WTC11 (cell line): ENCODE data around the gene INPP4B.

Experiments
- ATF1 ChIP-seq: sonication (generic); formaldehyde crosslinking; IDR thresholded peaks from 2 replicates; pipeline ENCODE4 v1.8.1; 2023; ENCODE audit warnings: mild to moderate bottlenecking, moderate library complexity, missing genetic modification reagents
- KAT7 ChIP-seq: sonication (generic); formaldehyde crosslinking; IDR thresholded peaks from 2 replicates; pipeline ENCODE4 v1.8.1; 2023; ENCODE audit warnings: missing genetic modification reagents, mild to moderate bottlenecking, borderline replicate concordance
- NR1H2 ChIP-seq: sonication (generic); formaldehyde crosslinking; IDR thresholded peaks from 2 replicates; pipeline ENCODE4 v1.9.0; 2021; ENCODE audit warnings: mild to moderate bottlenecking, moderate library complexity, missing genetic modification reagents
- TF ChIP-seq, protein P1 (sequence below): fragments of 200-600 bp; IDR thresholded peaks from 2 replicates; pipeline ENCODE4 v1.8.0; 2022; ENCODE audit warnings: antibody characterized with exemption
- TF ChIP-seq, protein P2 (sequence below): sonication (generic); formaldehyde crosslinking; IDR thresholded peaks from 2 replicates; pipeline ENCODE4 v1.8.1; 2023; ENCODE audit warnings: mild to moderate bottlenecking, missing genetic modification reagents, moderate library complexity

DNA sequence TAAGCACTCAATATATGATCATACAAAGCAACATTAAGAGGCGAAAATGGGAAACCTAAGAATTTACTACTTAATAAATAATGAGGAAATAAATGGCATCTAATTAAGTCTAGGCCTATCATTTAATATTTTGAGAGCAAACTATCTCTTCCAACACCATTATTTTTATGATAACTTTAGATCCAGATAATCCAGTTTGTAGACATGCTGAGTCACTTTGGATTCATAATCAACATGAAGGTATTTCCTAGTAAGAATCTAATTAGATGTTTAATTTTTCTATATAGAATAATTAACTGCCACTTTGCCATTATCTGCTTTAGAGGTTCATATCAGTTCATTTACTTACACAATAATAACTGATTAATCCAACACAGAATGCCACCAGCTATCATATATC, 336.2 kb downstream of the INPP4B start:
- TF ChIP-seq NR1H2 (no peak), KAT7 (no peak), ATF1 (CRISPR knock-in tag) (no peak)
- TF ChIP-seq, protein P1, sequence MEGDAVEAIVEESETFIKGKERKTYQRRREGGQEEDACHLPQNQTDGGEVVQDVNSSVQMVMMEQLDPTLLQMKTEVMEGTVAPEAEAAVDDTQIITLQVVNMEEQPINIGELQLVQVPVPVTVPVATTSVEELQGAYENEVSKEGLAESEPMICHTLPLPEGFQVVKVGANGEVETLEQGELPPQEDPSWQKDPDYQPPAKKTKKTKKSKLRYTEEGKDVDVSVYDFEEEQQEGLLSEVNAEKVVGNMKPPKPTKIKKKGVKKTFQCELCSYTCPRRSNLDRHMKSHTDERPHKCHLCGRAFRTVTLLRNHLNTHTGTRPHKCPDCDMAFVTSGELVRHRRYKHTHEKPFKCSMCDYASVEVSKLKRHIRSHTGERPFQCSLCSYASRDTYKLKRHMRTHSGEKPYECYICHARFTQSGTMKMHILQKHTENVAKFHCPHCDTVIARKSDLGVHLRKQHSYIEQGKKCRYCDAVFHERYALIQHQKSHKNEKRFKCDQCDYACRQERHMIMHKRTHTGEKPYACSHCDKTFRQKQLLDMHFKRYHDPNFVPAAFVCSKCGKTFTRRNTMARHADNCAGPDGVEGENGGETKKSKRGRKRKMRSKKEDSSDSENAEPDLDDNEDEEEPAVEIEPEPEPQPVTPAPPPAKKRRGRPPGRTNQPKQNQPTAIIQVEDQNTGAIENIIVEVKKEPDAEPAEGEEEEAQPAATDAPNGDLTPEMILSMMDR = no peak
- TF ChIP-seq, protein P2, sequence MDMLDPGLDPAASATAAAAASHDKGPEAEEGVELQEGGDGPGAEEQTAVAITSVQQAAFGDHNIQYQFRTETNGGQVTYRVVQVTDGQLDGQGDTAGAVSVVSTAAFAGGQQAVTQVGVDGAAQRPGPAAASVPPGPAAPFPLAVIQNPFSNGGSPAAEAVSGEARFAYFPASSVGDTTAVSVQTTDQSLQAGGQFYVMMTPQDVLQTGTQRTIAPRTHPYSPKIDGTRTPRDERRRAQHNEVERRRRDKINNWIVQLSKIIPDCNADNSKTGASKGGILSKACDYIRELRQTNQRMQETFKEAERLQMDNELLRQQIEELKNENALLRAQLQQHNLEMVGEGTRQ (CRISPR knock-in tag) = no peak
